Smooth muscle cell (in vitro differentiated cells): ENCODE measurements around the gene ARL15. TPM values are rescaled to one million over a fixed set of nuclear protein-coding genes. Genes with fewer than 3 reads are reported as not detected.
A peak's percentile ranks its signal among the peaks of the same experiment; 100 is the strongest.

Experiments used
- DNase-seq: peaks from one replicate; lab custom pipeline; 2025; ENCODE audit not compliant: unreplicated experiment; lab: John Stamatoyannopoulos, UW
- H2AFZ ChIP-seq: fragments of 200-600 bp; sonication (generic); 2 replicates; pipeline ENCODE4 v1.6.0; 2016; ENCODE audit warnings: antibody characterized with exemption, low read depth, mild to moderate bottlenecking
- H3F3A ChIP-seq: fragments of 200-600 bp; sonication (generic); 2 replicates; pipeline ENCODE4 v1.6.0; 2017; ENCODE audit warnings: antibody characterized with exemption, low read depth
- H3K27ac ChIP-seq: fragments of 200-600 bp; sonication (generic); 2 replicates; pipeline ENCODE4 v1.5.1; 2016; ENCODE audit warnings: low read depth, mild to moderate bottlenecking
- H3K27me3 ChIP-seq: fragments of 200-600 bp; sonication (generic); 2 replicates; pipeline ENCODE4 v1.6.1; 2016; ENCODE audit warnings: low read depth, mild to moderate bottlenecking
- H3K36me3 ChIP-seq: fragments of 200-600 bp; sonication (generic); 2 replicates; pipeline ENCODE4 v1.5.1; 2016; ENCODE audit warnings: low read depth
- H3K4me1 ChIP-seq: fragments of 200-600 bp; sonication (generic); 2 replicates; pipeline ENCODE4 v1.5.1; 2016; ENCODE audit warnings: low read depth
- H3K4me2 ChIP-seq: fragments of 200-600 bp; sonication (generic); 2 replicates; pipeline ENCODE4 v1.6.0; 2016; ENCODE audit warnings: mild to moderate bottlenecking
- H3K4me3 ChIP-seq: fragments of 200-600 bp; sonication (generic); 2 replicates; pipeline ENCODE4 v1.5.1; 2016; ENCODE audit warnings: mild to moderate bottlenecking
- H3K79me2 ChIP-seq: fragments of 200-600 bp; sonication (generic); 2 replicates; pipeline ENCODE4 v1.6.0; 2016; ENCODE audit warnings: low read depth, mild to moderate bottlenecking
- H3K9ac ChIP-seq: fragments of 200-600 bp; sonication (generic); 2 replicates; pipeline ENCODE4 v1.6.0; 2016; ENCODE audit warnings: low read depth
- H3K9me3 ChIP-seq: fragments of 200-600 bp; sonication (generic); replicated peaks from 2 replicates; pipeline ENCODE4 v1.5.1; 2016; ENCODE audit warnings: low read depth
- H4K20me1 ChIP-seq: fragments of 200-600 bp; sonication (generic); 2 replicates; pipeline ENCODE4 v1.6.0; 2016; ENCODE audit warnings: low read depth
- CTCF ChIP-seq: fragments of 200-600 bp; sonication (generic); IDR thresholded peaks from 2 replicates; pipeline ENCODE4 v1.5.1; 2017; ENCODE audit warnings: borderline replicate concordance, mild to moderate bottlenecking, antibody characterized with exemption; ENCODE audit not compliant: insufficient read depth, poor library complexity, severe bottlenecking
- WGBS: methylation state at CpG from one replicate; pipeline ENCODE4 v1.1.7; 2016; ENCODE audit warnings: low lambda C conversion rate; 5-methylcytosine and 5-hydroxymethylcytosine counted together
- polyA plus RNA-seq: library from polyadenylated mRNA; unstranded; fragments of >200 nt; fragmentation: Nextera tagmentation; extraction: Ambion mirVana; gene quantifications from 2 replicates; pipeline ENCODE4 v1.2.1, GENCODE V29; 2016
- total RNA-seq: library from RNA; depleted of rRNA; stranded (reverse); fragments of >200 nt; gene quantifications from 2 replicates; pipeline ENCODE4 v1.2.3, GENCODE V29; 2014

ARL15 gene
- total and polyA plus RNA-seq, 2 experiments from 2014 or later, result 9.8 to 51.1 TPM

DNA sequence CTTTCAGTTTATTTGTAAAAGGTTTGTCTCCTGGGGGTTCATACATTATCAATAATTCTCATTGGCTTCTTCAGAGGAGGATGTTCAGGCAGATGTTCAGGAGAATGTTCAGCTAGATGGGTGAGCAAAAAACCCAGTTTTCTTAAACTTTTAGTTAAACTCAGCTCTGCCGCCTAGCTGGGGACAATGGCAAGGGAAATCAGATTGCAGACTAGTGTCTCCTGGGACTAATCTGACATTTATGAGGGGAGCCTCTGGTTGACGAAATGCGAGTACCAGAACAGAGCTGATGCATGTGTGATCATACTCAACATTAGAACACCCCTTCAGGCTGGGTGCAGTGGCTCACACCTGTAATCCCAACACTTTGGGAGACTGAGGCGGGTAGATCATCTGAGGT lies 314.4 kb downstream of the ARL15 start:
- Histone ChIP-seq H3K27me3 (no peaks in the 10 kb centered on the region), H3K27ac (no peak overlapping the region), H4K20me1 (no peaks in the 10 kb centered on the region), H3K79me2 (no peaks in the 10 kb centered on the region), H3K4me3 (no peak overlapping the region), H3K36me3 (no peaks in the 10 kb centered on the region), H3K9me3 (no peaks in the 10 kb centered on the region), H3K4me1 (peaks cover 45% of the 10 kb centered on the region), H3F3A (peaks cover 4% of the 10 kb centered on the region), H2AFZ (no peak overlapping the region), H3K9ac (no peak overlapping the region), H3K4me2 (no peak overlapping the region)
- WGBS, result 83% methylated on average over 4 of the region's 4 CpGs
- no peak for TF ChIP-seq CTCF
- DNase-seq, result no peak

GRCh38 chr5:53994148-53994547 lies 316.2 kb downstream of the ARL15 start:
- no peak overlapping the region for H2AFZ ChIP-seq
- H3K4me2 ChIP-seq, result peak overlapping the region; percentile 30
- H3K4me1 ChIP-seq, result peaks cover 51% of the 10 kb centered on the region
- H3K79me2 ChIP-seq, result no peaks in the 10 kb centered on the region
- H3F3A ChIP-seq, result peaks cover 4% of the 10 kb centered on the region
- 53% methylated on average over 2 of the region's 2 CpGs for WGBS
- no peak overlapping the region for H3K4me3 ChIP-seq
- DNase-seq, result no peak
- H3K36me3 ChIP-seq, result no peaks in the 10 kb centered on the region
- no peaks in the 10 kb centered on the region for H3K9me3 ChIP-seq
- no peaks in the 10 kb centered on the region for H3K27me3 ChIP-seq
- no peak for TF ChIP-seq CTCF
- no peak overlapping the region for H3K9ac ChIP-seq
- H3K27ac ChIP-seq, result no peak overlapping the region
- H4K20me1 ChIP-seq, result no peaks in the 10 kb centered on the region

DNA sequence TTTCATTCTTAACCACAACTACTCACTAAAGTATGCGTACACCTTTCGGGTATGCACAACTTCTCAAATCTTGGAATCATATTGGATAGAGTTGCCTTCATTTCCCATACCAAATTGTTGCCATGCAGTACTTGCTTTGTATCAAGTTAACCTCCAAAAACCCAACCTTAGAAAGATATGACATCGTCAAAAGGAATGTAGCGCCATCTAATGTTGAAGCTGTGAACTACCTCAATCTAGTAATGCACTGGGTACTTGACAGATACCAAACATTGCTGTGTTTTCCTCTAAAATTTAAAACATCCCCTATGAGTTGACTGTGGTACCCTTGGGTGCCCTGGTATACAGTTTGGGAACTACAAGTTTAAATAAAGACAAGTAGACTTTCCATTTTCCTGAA lies 318.4 kb downstream of the ARL15 start:
- Histone ChIP-seq H2AFZ (no peak overlapping the region), H3K9ac (no peak overlapping the region), H4K20me1 (no peaks in the 10 kb centered on the region), H3K79me2 (no peaks in the 10 kb centered on the region), H3K4me3 (no peak overlapping the region), H3K27me3 (no peaks in the 10 kb centered on the region), H3K27ac (no peak overlapping the region), H3K36me3 (no peaks in the 10 kb centered on the region), H3K9me3 (no peaks in the 10 kb centered on the region), H3K4me1 (peaks cover 33% of the 10 kb centered on the region), H3F3A (no peaks in the 10 kb centered on the region), H3K4me2 (no peak overlapping the region)
- no peak for DNase-seq
- TF ChIP-seq CTCF, result peak; percentile 25
- 98% methylated on average over 4 of the region's 4 CpGs for WGBS

GRCh38 chr5:53987101-53987500 lies 323.3 kb downstream of the ARL15 start:
- Histone ChIP-seq H3K27me3 (no peaks in the 10 kb centered on the region), H3F3A (peaks cover 8% of the 10 kb centered on the region), H3K27ac (no peak overlapping the region), H3K4me2 (no peak overlapping the region), H3K9me3 (no peaks in the 10 kb centered on the region), H3K4me1 (peaks cover 17% of the 10 kb centered on the region), H3K36me3 (no peaks in the 10 kb centered on the region), H2AFZ (no peak overlapping the region), H3K9ac (no peak overlapping the region), H3K4me3 (no peak overlapping the region), H4K20me1 (peaks cover 6% of the 10 kb centered on the region), H3K79me2 (no peaks in the 10 kb centered on the region)
- WGBS, result 83% methylated on average over 3 of the region's 3 CpGs
- TF ChIP-seq CTCF, result no peak
- DNase-seq, result no peak
